K562 (cell line): Measurements from ENCODE around the gene C11orf91. TPM values are rescaled to one million over a fixed set of nuclear protein-coding genes. Genes with fewer than 3 reads are reported as not detected.

ENCODE experiments used
- KLF1 ChIP-seq: fragments of 450-650 bp; IDR thresholded peaks from 2 replicates; pipeline ENCODE4 v1.6.1; 2016; ENCODE audit warnings: missing genetic modification characterization, missing compliant biosample characterization
- NONO ChIP-seq, 2 experiments: fragments of 200-400 bp in 1 of 2; fragments of 450-650 bp in 1 of 2; formaldehyde crosslinking in 1 of 2; IDR thresholded peaks; 2 replicates each; pipeline ENCODE4 v1.6.1; 2017; ENCODE audit warnings: low read depth in 2 of 2, mild to moderate bottlenecking in 2 of 2, moderate library complexity in 2 of 2, low read length in 1 of 2
- NR1H2 ChIP-seq: sonication (generic); formaldehyde crosslinking; IDR thresholded peaks from 2 replicates; pipeline ENCODE4 v1.4.0; 2020; ENCODE audit warnings: mild to moderate bottlenecking, missing genetic modification reagents
- TGIF2 ChIP-seq: sonication (generic); formaldehyde crosslinking; IDR thresholded peaks from 2 replicates; pipeline ENCODE4 v1.8.1; 2022; ENCODE audit warnings: mild to moderate bottlenecking, missing genetic modification reagents, moderate library complexity
- ZNF146 ChIP-seq: IDR thresholded peaks from one replicate; pipeline ENCODE4 v1.6.1; 2018; ENCODE audit warnings: missing compliant biosample characterization; ENCODE audit not compliant: unreplicated experiment
- polyA plus RNA-seq, 8 experiments: library from polyadenylated mRNA; depleted of rRNA in 4 of 8; stranded (reverse) in 5 of 8; unstranded in 3 of 8; fragments of >200 nt; fragmentation: Nextera tagmentation in 2 of 8; fragmentation: Illumina TruSeq in 1 of 8; extraction: Ambion mirVana in 2 of 8; extraction: Trizol in 1 of 8; gene quantifications; 2 replicates each; pipeline versions ENCODE4 v1.2.1 to v1.2.3, GENCODE V29; 2011 to 2014; ENCODE audit warnings: inconsistent platforms in 1 of 8, missing spikeins in 1 of 8
- total RNA-seq, 7 experiments: library from RNA; depleted of rRNA in 6 of 7; stranded (reverse); fragments of >200 nt in 6 of 7; fragmentation: Illumina TruSeq in 2 of 7; extraction: Trizol in 2 of 7; gene quantifications; 2 replicates each; pipeline versions ENCODE4 v1.2.1 to v1.2.3, GENCODE V29; 2011 to 2021; ENCODE audit warnings: low replicate concordance in 1 of 7
- TF ChIP-seq, protein P1 (sequence below): fragments of 450-650 bp; IDR thresholded peaks from 2 replicates; pipeline ENCODE4 v1.6.1; 2016; ENCODE audit warnings: mild to moderate bottlenecking, moderate library complexity
- TF ChIP-seq, protein P2 (sequence below): fragments of 250-450 bp; sonication (Bioruptor Pico); IDR thresholded peaks from 2 replicates; pipeline ENCODE4 v1.8.0; 2021; ENCODE audit warnings: moderate library complexity, mild to moderate bottlenecking, inconsistent platforms
- TF ChIP-seq, protein P3 (sequence below): sonication (generic); formaldehyde crosslinking; IDR thresholded peaks from 2 replicates; pipeline ENCODE4 v1.5.0; 2020; ENCODE audit warnings: missing genetic modification reagents
- TF ChIP-seq, protein P4 (sequence below), 3 experiments: fragments of 200-800 bp in 1 of 3; fragments of 250-450 bp in 1 of 3; fragments of 450-650 bp in 1 of 3; sonication (Bioruptor Pico) in 1 of 3; sonication (Bioruptor generic) in 1 of 3; formaldehyde crosslinking in 1 of 3; IDR thresholded peaks; 2 replicates each; pipeline versions ENCODE4 v1.6.1 to v1.8.0; 2016 to 2022; ENCODE audit warnings: mild to moderate bottlenecking in 2 of 3, missing genetic modification characterization in 2 of 3, missing compliant biosample characterization in 1 of 3, moderate library complexity in 1 of 3

Gene C11orf91
- total and polyA plus RNA-seq, 9 of the 15 experiments (the other 6 are each of a cell fraction or from before 2014, with no cell fraction given): not detected

DNA sequence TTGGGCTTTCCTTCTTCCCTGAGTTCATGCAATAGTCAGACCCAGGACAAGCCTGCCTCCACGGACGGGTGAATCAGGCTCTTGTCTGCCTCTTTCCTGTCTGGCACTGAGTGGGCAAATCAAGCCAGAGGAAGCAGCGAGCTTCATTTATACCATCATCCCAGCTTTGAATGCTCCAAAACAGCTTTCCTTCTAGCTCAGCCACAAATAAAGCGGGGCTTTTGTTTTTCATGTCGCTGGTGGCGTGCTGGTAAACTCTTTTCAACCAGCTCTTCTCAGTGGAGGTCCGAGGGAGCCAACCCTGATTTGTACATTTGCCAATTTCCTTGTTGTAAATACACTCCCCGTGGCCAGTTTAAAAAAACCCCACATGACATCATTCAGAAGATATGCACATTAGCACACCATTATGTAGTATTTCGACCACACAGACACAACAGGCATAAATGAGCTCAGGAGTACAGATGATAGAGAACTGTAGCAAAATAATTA lies 8.6 kb downstream of the C11orf91 start (continued):
- TF ChIP-seq, protein P1, sequence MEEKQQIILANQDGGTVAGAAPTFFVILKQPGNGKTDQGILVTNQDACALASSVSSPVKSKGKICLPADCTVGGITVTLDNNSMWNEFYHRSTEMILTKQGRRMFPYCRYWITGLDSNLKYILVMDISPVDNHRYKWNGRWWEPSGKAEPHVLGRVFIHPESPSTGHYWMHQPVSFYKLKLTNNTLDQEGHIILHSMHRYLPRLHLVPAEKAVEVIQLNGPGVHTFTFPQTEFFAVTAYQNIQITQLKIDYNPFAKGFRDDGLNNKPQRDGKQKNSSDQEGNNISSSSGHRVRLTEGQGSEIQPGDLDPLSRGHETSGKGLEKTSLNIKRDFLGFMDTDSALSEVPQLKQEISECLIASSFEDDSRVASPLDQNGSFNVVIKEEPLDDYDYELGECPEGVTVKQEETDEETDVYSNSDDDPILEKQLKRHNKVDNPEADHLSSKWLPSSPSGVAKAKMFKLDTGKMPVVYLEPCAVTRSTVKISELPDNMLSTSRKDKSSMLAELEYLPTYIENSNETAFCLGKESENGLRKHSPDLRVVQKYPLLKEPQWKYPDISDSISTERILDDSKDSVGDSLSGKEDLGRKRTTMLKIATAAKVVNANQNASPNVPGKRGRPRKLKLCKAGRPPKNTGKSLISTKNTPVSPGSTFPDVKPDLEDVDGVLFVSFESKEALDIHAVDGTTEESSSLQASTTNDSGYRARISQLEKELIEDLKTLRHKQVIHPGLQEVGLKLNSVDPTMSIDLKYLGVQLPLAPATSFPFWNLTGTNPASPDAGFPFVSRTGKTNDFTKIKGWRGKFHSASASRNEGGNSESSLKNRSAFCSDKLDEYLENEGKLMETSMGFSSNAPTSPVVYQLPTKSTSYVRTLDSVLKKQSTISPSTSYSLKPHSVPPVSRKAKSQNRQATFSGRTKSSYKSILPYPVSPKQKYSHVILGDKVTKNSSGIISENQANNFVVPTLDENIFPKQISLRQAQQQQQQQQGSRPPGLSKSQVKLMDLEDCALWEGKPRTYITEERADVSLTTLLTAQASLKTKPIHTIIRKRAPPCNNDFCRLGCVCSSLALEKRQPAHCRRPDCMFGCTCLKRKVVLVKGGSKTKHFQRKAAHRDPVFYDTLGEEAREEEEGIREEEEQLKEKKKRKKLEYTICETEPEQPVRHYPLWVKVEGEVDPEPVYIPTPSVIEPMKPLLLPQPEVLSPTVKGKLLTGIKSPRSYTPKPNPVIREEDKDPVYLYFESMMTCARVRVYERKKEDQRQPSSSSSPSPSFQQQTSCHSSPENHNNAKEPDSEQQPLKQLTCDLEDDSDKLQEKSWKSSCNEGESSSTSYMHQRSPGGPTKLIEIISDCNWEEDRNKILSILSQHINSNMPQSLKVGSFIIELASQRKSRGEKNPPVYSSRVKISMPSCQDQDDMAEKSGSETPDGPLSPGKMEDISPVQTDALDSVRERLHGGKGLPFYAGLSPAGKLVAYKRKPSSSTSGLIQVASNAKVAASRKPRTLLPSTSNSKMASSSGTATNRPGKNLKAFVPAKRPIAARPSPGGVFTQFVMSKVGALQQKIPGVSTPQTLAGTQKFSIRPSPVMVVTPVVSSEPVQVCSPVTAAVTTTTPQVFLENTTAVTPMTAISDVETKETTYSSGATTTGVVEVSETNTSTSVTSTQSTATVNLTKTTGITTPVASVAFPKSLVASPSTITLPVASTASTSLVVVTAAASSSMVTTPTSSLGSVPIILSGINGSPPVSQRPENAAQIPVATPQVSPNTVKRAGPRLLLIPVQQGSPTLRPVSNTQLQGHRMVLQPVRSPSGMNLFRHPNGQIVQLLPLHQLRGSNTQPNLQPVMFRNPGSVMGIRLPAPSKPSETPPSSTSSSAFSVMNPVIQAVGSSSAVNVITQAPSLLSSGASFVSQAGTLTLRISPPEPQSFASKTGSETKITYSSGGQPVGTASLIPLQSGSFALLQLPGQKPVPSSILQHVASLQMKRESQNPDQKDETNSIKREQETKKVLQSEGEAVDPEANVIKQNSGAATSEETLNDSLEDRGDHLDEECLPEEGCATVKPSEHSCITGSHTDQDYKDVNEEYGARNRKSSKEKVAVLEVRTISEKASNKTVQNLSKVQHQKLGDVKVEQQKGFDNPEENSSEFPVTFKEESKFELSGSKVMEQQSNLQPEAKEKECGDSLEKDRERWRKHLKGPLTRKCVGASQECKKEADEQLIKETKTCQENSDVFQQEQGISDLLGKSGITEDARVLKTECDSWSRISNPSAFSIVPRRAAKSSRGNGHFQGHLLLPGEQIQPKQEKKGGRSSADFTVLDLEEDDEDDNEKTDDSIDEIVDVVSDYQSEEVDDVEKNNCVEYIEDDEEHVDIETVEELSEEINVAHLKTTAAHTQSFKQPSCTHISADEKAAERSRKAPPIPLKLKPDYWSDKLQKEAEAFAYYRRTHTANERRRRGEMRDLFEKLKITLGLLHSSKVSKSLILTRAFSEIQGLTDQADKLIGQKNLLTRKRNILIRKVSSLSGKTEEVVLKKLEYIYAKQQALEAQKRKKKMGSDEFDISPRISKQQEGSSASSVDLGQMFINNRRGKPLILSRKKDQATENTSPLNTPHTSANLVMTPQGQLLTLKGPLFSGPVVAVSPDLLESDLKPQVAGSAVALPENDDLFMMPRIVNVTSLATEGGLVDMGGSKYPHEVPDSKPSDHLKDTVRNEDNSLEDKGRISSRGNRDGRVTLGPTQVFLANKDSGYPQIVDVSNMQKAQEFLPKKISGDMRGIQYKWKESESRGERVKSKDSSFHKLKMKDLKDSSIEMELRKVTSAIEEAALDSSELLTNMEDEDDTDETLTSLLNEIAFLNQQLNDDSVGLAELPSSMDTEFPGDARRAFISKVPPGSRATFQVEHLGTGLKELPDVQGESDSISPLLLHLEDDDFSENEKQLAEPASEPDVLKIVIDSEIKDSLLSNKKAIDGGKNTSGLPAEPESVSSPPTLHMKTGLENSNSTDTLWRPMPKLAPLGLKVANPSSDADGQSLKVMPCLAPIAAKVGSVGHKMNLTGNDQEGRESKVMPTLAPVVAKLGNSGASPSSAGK: no peak
- TF ChIP-seq ZNF146 (CRISPR knock-in tag) (no peak), KLF1 (no peak), NR1H2 (no peak), TGIF2 (CRISPR knock-in tag) (no peak), NONO (IDR thresholded peaks at IDR 0.05; ENCODE audit: low read depth in 2 of 2, low read length in 1 of 2) (no peak)
- TF ChIP-seq, protein P2, sequence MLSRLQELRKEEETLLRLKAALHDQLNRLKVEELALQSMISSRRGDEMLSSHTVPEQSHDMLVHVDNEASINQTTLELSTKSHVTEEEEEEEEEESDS: no peak
- TF ChIP-seq, protein P3, sequence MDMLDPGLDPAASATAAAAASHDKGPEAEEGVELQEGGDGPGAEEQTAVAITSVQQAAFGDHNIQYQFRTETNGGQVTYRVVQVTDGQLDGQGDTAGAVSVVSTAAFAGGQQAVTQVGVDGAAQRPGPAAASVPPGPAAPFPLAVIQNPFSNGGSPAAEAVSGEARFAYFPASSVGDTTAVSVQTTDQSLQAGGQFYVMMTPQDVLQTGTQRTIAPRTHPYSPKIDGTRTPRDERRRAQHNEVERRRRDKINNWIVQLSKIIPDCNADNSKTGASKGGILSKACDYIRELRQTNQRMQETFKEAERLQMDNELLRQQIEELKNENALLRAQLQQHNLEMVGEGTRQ (CRISPR knock-in tag): no peak
- TF ChIP-seq, protein P4, sequence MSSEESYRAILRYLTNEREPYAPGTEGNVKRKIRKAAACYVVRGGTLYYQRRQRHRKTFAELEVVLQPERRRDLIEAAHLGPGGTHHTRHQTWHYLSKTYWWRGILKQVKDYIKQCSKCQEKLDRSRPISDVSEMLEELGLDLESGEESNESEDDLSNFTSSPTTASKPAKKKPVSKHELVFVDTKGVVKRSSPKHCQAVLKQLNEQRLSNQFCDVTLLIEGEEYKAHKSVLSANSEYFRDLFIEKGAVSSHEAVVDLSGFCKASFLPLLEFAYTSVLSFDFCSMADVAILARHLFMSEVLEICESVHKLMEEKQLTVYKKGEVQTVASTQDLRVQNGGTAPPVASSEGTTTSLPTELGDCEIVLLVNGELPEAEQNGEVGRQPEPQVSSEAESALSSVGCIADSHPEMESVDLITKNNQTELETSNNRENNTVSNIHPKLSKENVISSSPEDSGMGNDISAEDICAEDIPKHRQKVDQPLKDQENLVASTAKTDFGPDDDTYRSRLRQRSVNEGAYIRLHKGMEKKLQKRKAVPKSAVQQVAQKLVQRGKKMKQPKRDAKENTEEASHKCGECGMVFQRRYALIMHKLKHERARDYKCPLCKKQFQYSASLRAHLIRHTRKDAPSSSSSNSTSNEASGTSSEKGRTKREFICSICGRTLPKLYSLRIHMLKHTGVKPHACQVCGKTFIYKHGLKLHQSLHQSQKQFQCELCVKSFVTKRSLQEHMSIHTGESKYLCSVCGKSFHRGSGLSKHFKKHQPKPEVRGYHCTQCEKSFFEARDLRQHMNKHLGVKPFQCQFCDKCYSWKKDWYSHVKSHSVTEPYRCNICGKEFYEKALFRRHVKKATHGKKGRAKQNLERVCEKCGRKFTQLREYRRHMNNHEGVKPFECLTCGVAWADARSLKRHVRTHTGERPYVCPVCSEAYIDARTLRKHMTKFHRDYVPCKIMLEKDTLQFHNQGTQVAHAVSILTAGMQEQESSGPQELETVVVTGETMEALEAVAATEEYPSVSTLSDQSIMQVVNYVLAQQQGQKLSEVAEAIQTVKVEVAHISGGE (CRISPR knock-in tag; IDR thresholded peaks at IDR 0.05): no peak
- TF ChIP-seq, all 486 proteins: peak for 3
